H1 (cell line): ENCODE results near the gene CCNYL1. TPM values are rescaled to one million over a fixed set of nuclear protein-coding genes. Genes with fewer than 3 reads are reported as not detected.

Experiments used
- CTCF ChIA-PET: fragments of 300-600 bp; sonication (Branson Sonifier 250); formaldehyde crosslinking; loops from one replicate; lab custom pipeline; 2021; ENCODE audit not compliant: partially characterized antibody; lab: Charles Lee
- POLR2A ChIA-PET: fragments of 300-600 bp; sonication (Branson Sonifier 250); formaldehyde crosslinking; loops from one replicate; lab custom pipeline; 2021; ENCODE audit warnings: inconsistent platforms; ENCODE audit not compliant: partially characterized antibody; lab: Charles Lee
- DNase-seq, 2 experiments: peaks; one replicate each; pipeline versions ENCODE4 v3.0.0 to v3.0.0-alpha.2; 2010 to 2022; ENCODE audit warnings: low spot score in 2 of 2, low read depth in 1 of 2, mixed read lengths in 1 of 2
- FAIRE-seq: peaks from 2 replicates; lab custom pipeline; 2011; peaks lifted over from hg19 to GRCh38; lab: Jason Lieb, UNC
- H2AFZ ChIP-seq: 2 replicates; pipeline ENCODE4 v1.8.1; 2012; ENCODE audit warnings: low read length, inconsistent platforms
- H2AK5ac ChIP-seq: 2 replicates; pipeline ENCODE4 v1.6.1; 2013; ENCODE audit warnings: low read depth, low read length
- H2BK120ac ChIP-seq: replicated peaks from 2 replicates; pipeline ENCODE3; 2013; ENCODE audit warnings: low read depth, low read length, inconsistent platforms
- H2BK12ac ChIP-seq: 2 replicates; pipeline ENCODE4 v1.6.1; 2013; ENCODE audit warnings: low read depth, low read length
- H2BK15ac ChIP-seq: 2 replicates; pipeline ENCODE4 v1.6.1; 2013; ENCODE audit warnings: low read length
- H2BK20ac ChIP-seq: 2 replicates; pipeline ENCODE4 v1.6.1; 2013; ENCODE audit warnings: low read length
- H2BK5ac ChIP-seq: 2 replicates; pipeline ENCODE4 v1.6.1; 2013; ENCODE audit warnings: low read depth, low read length
- H3K14ac ChIP-seq: 2 replicates; pipeline ENCODE4 v1.6.1; 2013; ENCODE audit warnings: inconsistent platforms; ENCODE audit not compliant: insufficient read length
- H3K18ac ChIP-seq: 2 replicates; pipeline ENCODE4 v1.6.1; 2013; ENCODE audit warnings: low read length; ENCODE audit errors: extremely low read depth
- H3K23ac ChIP-seq: 2 replicates; pipeline ENCODE4 v1.6.1; 2013; ENCODE audit warnings: inconsistent platforms; ENCODE audit not compliant: insufficient read length
- H3K23me2 ChIP-seq: 2 replicates; pipeline ENCODE4 v1.6.1; 2013; ENCODE audit warnings: low read depth, low read length
- H3K27ac ChIP-seq: 2 replicates; pipeline ENCODE4 v1.6.1; 2011; ENCODE audit warnings: low read depth, low read length, inconsistent platforms
- H3K27me3 ChIP-seq, 4 experiments: replicated peaks in 1 of 4; 1 replicate in 1 of 4; 2 replicates in 3 of 4; pipeline versions ENCODE4 v1.6.1 to v1.8.1; 2011 to 2013; ENCODE audit warnings: low read length in 3 of 4, mild to moderate bottlenecking in 3 of 4, inconsistent platforms in 2 of 4, mixed read lengths in 2 of 4, moderate library complexity in 1 of 4; ENCODE audit not compliant: control insufficient read depth in 3 of 4, insufficient read depth in 3 of 4; ENCODE audit errors: extremely low read depth in 1 of 4
- H3K36me3 ChIP-seq, 4 experiments: 2 replicates each; pipeline versions ENCODE4 v1.6.1 to v1.8.1; 2011 to 2013; ENCODE audit warnings: mild to moderate bottlenecking in 4 of 4, low read length in 3 of 4, moderate library complexity in 2 of 4, control low read depth in 1 of 4, inconsistent platforms in 1 of 4; ENCODE audit not compliant: insufficient read depth in 4 of 4, control insufficient read depth in 2 of 4
- H3K4ac ChIP-seq: replicated peaks from 2 replicates; pipeline ENCODE3; 2013; ENCODE audit warnings: low read length, low read depth, mixed read lengths, inconsistent platforms; ENCODE audit not compliant: insufficient read length
- H3K4me1 ChIP-seq, 4 experiments: replicated peaks in 1 of 4; 1 replicate in 1 of 4; 2 replicates in 3 of 4; pipeline versions ENCODE4 v1.6.1 to v1.8.1; 2011 to 2013; ENCODE audit warnings: low read length in 3 of 4, inconsistent platforms in 2 of 4, mixed read lengths in 1 of 4; ENCODE audit not compliant: insufficient read depth in 4 of 4, control insufficient read depth in 3 of 4
- H3K4me2 ChIP-seq, 2 experiments: 2 replicates each; pipeline versions ENCODE4 v1.6.1 to v1.8.1; 2011 to 2013; ENCODE audit warnings: low read depth in 2 of 2, low read length in 2 of 2, control low read depth in 1 of 2, inconsistent platforms in 1 of 2, mild to moderate bottlenecking in 1 of 2; ENCODE audit not compliant: insufficient read depth in 1 of 2
- H3K4me3 ChIP-seq, 4 experiments: fragments of 200-600, 300-600 bp in 1 of 4; sonication (generic), shearing (Covaris generic), sonication (Bioruptor Twin) in 1 of 4; 2 replicates each; pipeline versions ENCODE4 v1.5.1 to v1.8.1; 2011 to 2016; ENCODE audit warnings: low read length in 4 of 4, low read depth in 3 of 4, control low read depth in 2 of 4, inconsistent platforms in 2 of 4, mild to moderate bottlenecking in 2 of 4, mixed read lengths in 1 of 4, moderate library complexity in 1 of 4; ENCODE audit not compliant: insufficient read depth in 2 of 4; ENCODE audit errors: extremely low read depth in 1 of 4
- H3K56ac ChIP-seq: replicated peaks from 2 replicates; pipeline ENCODE3; 2013; ENCODE audit warnings: low read depth, mild to moderate bottlenecking, mixed read lengths, low read length, inconsistent platforms; ENCODE audit not compliant: insufficient read length
- H3K79me1 ChIP-seq: 2 replicates; pipeline ENCODE4 v1.6.1; 2013; ENCODE audit warnings: low read depth, low read length, control low read depth
- H3K79me2 ChIP-seq, 2 experiments: 2 replicates each; pipeline versions ENCODE4 v1.6.1 to v1.8.1; 2012 to 2013; ENCODE audit warnings: low read length in 2 of 2, mild to moderate bottlenecking in 2 of 2, inconsistent platforms in 1 of 2; ENCODE audit not compliant: insufficient read depth in 2 of 2, control insufficient read depth in 1 of 2
- H3K9ac ChIP-seq, 4 experiments: replicated peaks in 1 of 4; 1 replicate in 1 of 4; 2 replicates in 3 of 4; pipeline versions ENCODE4 v1.6.1 to v1.8.1; 2011 to 2013; ENCODE audit warnings: low read depth in 3 of 4, low read length in 3 of 4, control low read depth in 2 of 4, mild to moderate bottlenecking in 2 of 4, moderate library complexity in 2 of 4, inconsistent platforms in 1 of 4; ENCODE audit errors: extremely low read depth in 1 of 4
- H3K9me3 ChIP-seq, 2 experiments: 2 replicates each; pipeline versions ENCODE4 v1.6.1 to v1.8.1; 2012 to 2013; ENCODE audit warnings: mild to moderate bottlenecking in 2 of 2, moderate library complexity in 2 of 2, control low read depth in 1 of 2, inconsistent platforms in 1 of 2, low read depth in 1 of 2, low read length in 1 of 2, mixed read lengths in 1 of 2; ENCODE audit not compliant: insufficient read depth in 2 of 2
- H4K20me1 ChIP-seq, 2 experiments: replicated peaks in 1 of 2; 2 replicates each; pipeline versions ENCODE3 to v1.8.1; 2011 to 2013; ENCODE audit warnings: inconsistent platforms in 2 of 2, low read length in 2 of 2, mild to moderate bottlenecking in 1 of 2; ENCODE audit not compliant: insufficient read depth in 2 of 2, control insufficient read depth in 1 of 2
- H4K5ac ChIP-seq: 2 replicates; pipeline ENCODE4 v1.6.1; 2013; ENCODE audit warnings: low read length, low read depth, mixed read lengths, inconsistent platforms; ENCODE audit not compliant: insufficient read length
- H4K8ac ChIP-seq: 2 replicates; pipeline ENCODE4 v1.8.0; 2013; ENCODE audit warnings: mild to moderate bottlenecking, moderate library complexity, low read length, inconsistent platforms; ENCODE audit not compliant: insufficient read depth; ENCODE audit errors: extremely low read depth
- H4K91ac ChIP-seq: replicated peaks from 2 replicates; pipeline ENCODE3; 2013; ENCODE audit warnings: low read length, mixed read lengths, inconsistent platforms; ENCODE audit not compliant: insufficient read length
- CREB1 ChIP-seq: IDR thresholded peaks from 2 replicates; pipeline ENCODE4 v1.6.1; 2012; ENCODE audit warnings: inconsistent platforms
- FOSL1 ChIP-seq: IDR thresholded peaks from 2 replicates; pipeline ENCODE4 v1.6.1; 2011; ENCODE audit warnings: mild to moderate bottlenecking, low read depth, low read length, moderate library complexity; ENCODE audit not compliant: insufficient read depth
- RXRA ChIP-seq: IDR thresholded peaks from 2 replicates; pipeline ENCODE4 v1.6.1; 2011; ENCODE audit warnings: low read depth, mild to moderate bottlenecking, low read length, moderate library complexity; ENCODE audit not compliant: insufficient read depth
- TEAD4 ChIP-seq: IDR thresholded peaks from 2 replicates; pipeline ENCODE4 v1.6.1; 2012; ENCODE audit warnings: low read depth, low read length, inconsistent platforms, mixed read lengths
- YY1 ChIP-seq: IDR thresholded peaks from 2 replicates; pipeline ENCODE4 v1.6.1; 2011; ENCODE audit warnings: low read depth, mild to moderate bottlenecking, low read length
- WGBS, 2 experiments: shearing (Covaris generic) in 1 of 2; methylation state at CpG; one replicate each; pipeline versions ENCODE4 v1.1.6 to v1.1.7; 2013 to 2015; ENCODE audit warnings: low lambda C conversion rate in 2 of 2, mixed read lengths in 2 of 2, inconsistent platforms in 1 of 2, low coverage in 1 of 2, missing lambda C conversion rate in 1 of 2; ENCODE audit not compliant: insufficient replicate concordance in 2 of 2, insufficient coverage in 1 of 2, insufficient read length in 1 of 2; ENCODE audit errors: extremely low coverage in 1 of 2, missing lambda C conversion rate in 1 of 2; 5-methylcytosine and 5-hydroxymethylcytosine counted together
- polyA plus RNA-seq, 7 experiments: library from polyadenylated mRNA; depleted of rRNA in 3 of 7; stranded (reverse) in 5 of 7; unstranded in 2 of 7; fragments of >200 nt in 5 of 7; fragments of 200-250 nt in 2 of 7; gene quantifications; 1 replicate in 5 of 7; 2 replicates in 1 of 7; 4 replicates in 1 of 7; pipeline versions ENCODE4 v1.2.1 to v1.2.3, GENCODE V29; 2011 to 2013; ENCODE audit warnings: missing spikeins in 2 of 7, mixed read lengths in 2 of 7
- total RNA-seq: library from RNA; stranded (reverse); fragmentation: NEBNext Ultra II Directional; extraction: Animal tissue kit (Norgen Biotek cat#: 25700); gene quantifications from 2 replicates; pipeline ENCODE4 v1.2.1, GENCODE V29; 2021
- TF ChIP-seq, protein P1 (sequence below): IDR thresholded peaks from 2 replicates; pipeline ENCODE4 v1.6.1; 2011; ENCODE audit warnings: low read length, improper control_type of control experiment

The CCNYL1 gene
- total and polyA plus RNA-seq, 2 of the 8 experiments (the other 6 are each of a cell fraction or from before 2014, with no cell fraction given): 13.3 to 35.4 TPM

- no peaks in the 10 kb centered on the region for H3K27me3 ChIP-seq
- no peaks in the 10 kb centered on the region; the same call in 1 of the 2 replicates for H3K23me2 ChIP-seq
- no peak overlapping the region for H2AK5ac ChIP-seq
- H2BK12ac ChIP-seq: no peak overlapping the region
- no peaks in the 10 kb centered on the region for H3K4me1 ChIP-seq
- no peak overlapping the region for H3K14ac ChIP-seq
- no peak overlapping the region for H4K91ac ChIP-seq
- no peak overlapping the region for H3K18ac ChIP-seq
- no peak overlapping the region for H4K5ac ChIP-seq
- no peak overlapping the region for H3K4me3 ChIP-seq
- H2BK5ac ChIP-seq: no peak overlapping the region
- TF ChIP-seq RXRA (no peak), FOSL1 (no peak), YY1 (no peak), CREB1 (no peak), TEAD4 (no peak)
- TF ChIP-seq, protein P1, sequence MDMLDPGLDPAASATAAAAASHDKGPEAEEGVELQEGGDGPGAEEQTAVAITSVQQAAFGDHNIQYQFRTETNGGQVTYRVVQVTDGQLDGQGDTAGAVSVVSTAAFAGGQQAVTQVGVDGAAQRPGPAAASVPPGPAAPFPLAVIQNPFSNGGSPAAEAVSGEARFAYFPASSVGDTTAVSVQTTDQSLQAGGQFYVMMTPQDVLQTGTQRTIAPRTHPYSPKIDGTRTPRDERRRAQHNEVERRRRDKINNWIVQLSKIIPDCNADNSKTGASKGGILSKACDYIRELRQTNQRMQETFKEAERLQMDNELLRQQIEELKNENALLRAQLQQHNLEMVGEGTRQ: no peak
- H3K9me3 ChIP-seq: no peaks in the 10 kb centered on the region
- ChIA-PET POLR2A (interaction anchor here (0.8 to 3.5 kb wide), 6 partner anchors 13 to 153 kb away, joined by 3 to 11 read pairs (median 4); no protein-coding TSS in a partner anchor), CTCF (interaction anchor here (0.6 to 4.4 kb wide), 11 partner anchors 23 to 431 kb away, joined by 3 to 70 read pairs (median 4); partner anchors contain the start of gene PLEKHM3)
- H3K27ac ChIP-seq: no peak overlapping the region
- H3K23ac ChIP-seq: no peak overlapping the region
- H2AFZ ChIP-seq: no peak overlapping the region
- no peak overlapping the region for H3K56ac ChIP-seq
- no peak overlapping the region for H3K4me2 ChIP-seq
- H2BK20ac ChIP-seq: no peak overlapping the region
- DNase-seq (no peak), FAIRE-seq (no peak)
- WGBS, 2 experiments: 92% methylated on average over 2 of the region's 2 CpGs; no CpG with 5 or more reads in 1 of the 2 experiments
- H4K8ac ChIP-seq: no peak overlapping the region
- no peak overlapping the region for H2BK120ac ChIP-seq
- H4K20me1 ChIP-seq: no peaks in the 10 kb centered on the region
- no peaks in the 10 kb centered on the region for H3K79me2 ChIP-seq
- no peak overlapping the region for H3K4ac ChIP-seq
- no peak overlapping the region for H3K9ac ChIP-seq
- H2BK15ac ChIP-seq: no peak overlapping the region
- H3K36me3 ChIP-seq: peaks cover 2 to 36% (median 5%) of the 10 kb centered on the region in 4 experiments
- no peaks in the 10 kb centered on the region for H3K79me1 ChIP-seq
Measured at GRCh38 chr2:207744050-207744449, 32.6 kb downstream of the CCNYL1 start.
